H9 (cell line): ENCODE results near the gene DSG2. TPM values are rescaled to one million over a fixed set of nuclear protein-coding genes. Genes with fewer than 3 reads are reported as not detected.

Experiments used
- DNase-seq: peaks from one replicate; pipeline ENCODE4 v3.0.0-alpha.2; 2017
- H2AFZ ChIP-seq: one replicate; pipeline ENCODE4 v1.6.1; 2013; ENCODE audit warnings: mild to moderate bottlenecking, low read length, control low read depth, moderate library complexity
- H2AK5ac ChIP-seq: 2 replicates; pipeline ENCODE4 v1.6.1; 2013; ENCODE audit warnings: low read length, control low read depth, mixed read lengths; ENCODE audit not compliant: insufficient read length
- H2BK120ac ChIP-seq: one replicate; pipeline ENCODE4 v1.6.1; 2013; ENCODE audit warnings: low read depth, mild to moderate bottlenecking, low read length, control low read depth, inconsistent platforms; ENCODE audit not compliant: poor library complexity, severe bottlenecking
- H2BK12ac ChIP-seq: 2 replicates; pipeline ENCODE4 v1.6.1; 2013; ENCODE audit warnings: low read length, control low read depth, mixed read lengths, low read depth; ENCODE audit not compliant: insufficient read length
- H2BK15ac ChIP-seq: 2 replicates; pipeline ENCODE4 v1.6.1; 2013; ENCODE audit warnings: low read depth, low read length, control low read depth
- H2BK20ac ChIP-seq: one replicate; pipeline ENCODE4 v1.6.1; 2013; ENCODE audit warnings: low read depth, mild to moderate bottlenecking, low read length, control low read depth, inconsistent platforms; ENCODE audit not compliant: poor library complexity, severe bottlenecking
- H2BK5ac ChIP-seq: 2 replicates; pipeline ENCODE4 v1.6.1; 2013; ENCODE audit warnings: low read length, control low read depth, mixed read lengths; ENCODE audit not compliant: insufficient read length
- H3K14ac ChIP-seq: 2 replicates; pipeline ENCODE4 v1.6.1; 2013; ENCODE audit warnings: low read length, control low read depth; ENCODE audit not compliant: insufficient read depth
- H3K18ac ChIP-seq: 2 replicates; pipeline ENCODE4 v1.6.1; 2013; ENCODE audit warnings: low read depth, mild to moderate bottlenecking, mixed read lengths, low read length, control low read depth; ENCODE audit not compliant: insufficient read length
- H3K23ac ChIP-seq: 2 replicates; pipeline ENCODE4 v1.6.1; 2013; ENCODE audit warnings: low read length, control low read depth, mixed read lengths, low read depth; ENCODE audit not compliant: insufficient read length
- H3K23me2 ChIP-seq: 2 replicates; pipeline ENCODE4 v1.6.1; 2013; ENCODE audit warnings: low read depth, mild to moderate bottlenecking, mixed read lengths, low read length, control low read depth; ENCODE audit not compliant: insufficient read length, poor library complexity, severe bottlenecking
- H3K27ac ChIP-seq: 2 replicates; pipeline ENCODE4 v1.5.1; 2013; ENCODE audit warnings: low read length, control low read depth, mixed read lengths, low read depth; ENCODE audit not compliant: insufficient read length
- H3K27me3 ChIP-seq: 2 replicates; pipeline ENCODE4 v1.6.1; 2013; ENCODE audit warnings: low read length, control low read depth, inconsistent platforms; ENCODE audit not compliant: insufficient read depth
- H3K4ac ChIP-seq: 2 replicates; pipeline ENCODE4 v1.6.1; 2013; ENCODE audit warnings: low read depth, mild to moderate bottlenecking, control low read depth, inconsistent platforms, low read length, moderate library complexity
- H3K4me1 ChIP-seq: 2 replicates; pipeline ENCODE4 v1.6.1; 2013; ENCODE audit warnings: low read length, control low read depth, inconsistent platforms; ENCODE audit not compliant: insufficient read depth
- H3K4me2 ChIP-seq: 2 replicates; pipeline ENCODE4 v1.6.1; 2013; ENCODE audit warnings: low read length, control low read depth, mixed read lengths; ENCODE audit not compliant: insufficient read length, insufficient read depth
- H3K56ac ChIP-seq: 2 replicates; pipeline ENCODE4 v1.6.1; 2013; ENCODE audit warnings: low read depth, mild to moderate bottlenecking, mixed read lengths, low read length, control low read depth; ENCODE audit not compliant: insufficient read length
- H3K79me1 ChIP-seq: 2 replicates; pipeline ENCODE4 v1.6.1; 2013; ENCODE audit warnings: low read depth, mild to moderate bottlenecking, moderate library complexity, low read length, control low read depth, inconsistent platforms; ENCODE audit not compliant: insufficient read depth, poor library complexity, severe bottlenecking
- H3K79me2 ChIP-seq: 2 replicates; pipeline ENCODE4 v1.6.1; 2013; ENCODE audit warnings: low read length, control low read depth, inconsistent platforms; ENCODE audit not compliant: insufficient read depth
- H3K9ac ChIP-seq: 2 replicates; pipeline ENCODE4 v1.6.1; 2013; ENCODE audit warnings: low read length, control low read depth, mixed read lengths; ENCODE audit not compliant: insufficient read length; ENCODE audit errors: extremely low read depth
- H3K9me3 ChIP-seq: one replicate; pipeline ENCODE4 v1.6.1; 2013; ENCODE audit warnings: low read depth, low read length, inconsistent platforms; ENCODE audit not compliant: control insufficient read depth
- H3T11ph ChIP-seq: one replicate; pipeline ENCODE4 v1.6.1; 2013; ENCODE audit warnings: mild to moderate bottlenecking, low read length, control low read depth, inconsistent platforms
- H4K20me1 ChIP-seq: one replicate; pipeline ENCODE4 v1.6.1; 2013; ENCODE audit not compliant: control insufficient read depth, insufficient read length, insufficient read depth
- H4K5ac ChIP-seq: 2 replicates; pipeline ENCODE4 v1.6.1; 2013; ENCODE audit warnings: low read depth, mild to moderate bottlenecking, mixed read lengths, low read length, control low read depth; ENCODE audit not compliant: insufficient read length
- H4K8ac ChIP-seq: replicated peaks from 2 replicates; pipeline ENCODE4 v1.6.1; 2013; ENCODE audit warnings: low read length, control low read depth, mixed read lengths, low read depth; ENCODE audit not compliant: insufficient read length
- H4K91ac ChIP-seq: 2 replicates; pipeline ENCODE4 v1.6.1; 2013; ENCODE audit warnings: low read depth, mild to moderate bottlenecking, moderate library complexity, mixed read lengths, low read length, control low read depth; ENCODE audit not compliant: insufficient read length
- H3K27ac Mint-ChIP-seq, 3 experiments: 2 replicates in 2 of 3; 3 replicates in 1 of 3; pipeline ENCODE4 v1.8.0; 2020 to 2021; ENCODE audit warnings: mixed read lengths in 3 of 3, mild to moderate bottlenecking in 1 of 3, moderate library complexity in 1 of 3
- H3K27me3 Mint-ChIP-seq: 2 replicates; pipeline ENCODE4 v1.8.0; 2021; ENCODE audit warnings: low read depth, mild to moderate bottlenecking, moderate library complexity, mixed read lengths
- H3K36me3 Mint-ChIP-seq, 3 experiments: 2 replicates in 2 of 3; 3 replicates in 1 of 3; pipeline ENCODE4 v1.8.0; 2020 to 2021; ENCODE audit warnings: low read depth in 3 of 3, mixed read lengths in 3 of 3; ENCODE audit not compliant: insufficient read depth in 1 of 3
- H3K4me1 Mint-ChIP-seq, 2 experiments: 2 replicates each; pipeline ENCODE4 v1.8.0; 2020; ENCODE audit warnings: mixed read lengths in 2 of 2
- H3K4me3 Mint-ChIP-seq, 2 experiments: 2 replicates in 1 of 2; 3 replicates in 1 of 2; pipeline ENCODE4 v1.8.0; 2020 to 2021; ENCODE audit warnings: mild to moderate bottlenecking in 2 of 2, mixed read lengths in 2 of 2, moderate library complexity in 1 of 2
- H3K9me3 Mint-ChIP-seq, 2 experiments: 2 replicates in 1 of 2; 3 replicates in 1 of 2; pipeline ENCODE4 v1.8.0; 2020; ENCODE audit warnings: mild to moderate bottlenecking in 2 of 2, mixed read lengths in 2 of 2, moderate library complexity in 1 of 2
- WGBS: extraction: QIAGEN DNeasy Blood & Tissue Kit; methylation state at CpG from one replicate; pipeline ENCODE4 v1.1.7; 2013; ENCODE audit warnings: missing lambda C conversion rate, low lambda C conversion rate, mixed read lengths; ENCODE audit not compliant: insufficient read length; ENCODE audit errors: extremely low coverage; 5-methylcytosine and 5-hydroxymethylcytosine counted together
- total RNA-seq: library from RNA; stranded (reverse); gene quantifications from 2 replicates; pipeline ENCODE4 v1.2.1, GENCODE V29; 2021
- TF ChIP-seq, protein P1 (sequence below): fragments of 200-600 bp; sonication (generic); conservative IDR thresholded peaks from 3 replicates; pipeline ENCODE4 v1.8.0; 2021; ENCODE audit warnings: antibody characterized with exemption, mild to moderate bottlenecking

DSG2 gene
- total RNA-seq, 1 experiment from 2014 or later: 107 TPM

DNA sequence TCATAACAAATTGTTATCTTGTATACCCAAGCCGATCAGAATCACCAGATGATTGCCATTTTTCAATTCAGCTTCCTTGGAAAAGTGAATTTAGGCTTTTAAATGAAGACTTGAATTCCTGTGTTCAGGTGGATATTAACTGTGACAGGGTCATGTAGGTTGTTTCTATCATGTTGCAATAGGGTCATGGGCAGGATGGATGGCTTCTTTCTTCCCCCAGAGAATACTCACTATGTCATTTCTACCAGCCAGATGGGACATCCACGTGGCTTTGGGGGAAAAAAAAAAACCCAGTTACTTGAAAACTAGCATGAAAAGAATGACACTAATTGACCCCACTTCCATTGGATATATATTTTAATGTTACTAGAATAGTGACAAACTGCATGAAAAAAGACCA, 14.6 kb upstream of the DSG2 start:
- Histone ChIP-seq H3K14ac (no peak overlapping the region), H3K18ac (no peak overlapping the region), H2BK15ac (no peak overlapping the region), H3K27me3 (no peaks in the 10 kb centered on the region), H3K27ac (no peak overlapping the region), H3K4ac (no peak overlapping the region), H3K56ac (no peak overlapping the region), H4K8ac (no peak overlapping the region), H4K20me1 (no peaks in the 10 kb centered on the region), H3K23ac (no peak overlapping the region), H3K4me2 (no peak overlapping the region), H3K79me1 (no peaks in the 10 kb centered on the region), H3K23me2 (no peaks in the 10 kb centered on the region), H2BK20ac (no peak overlapping the region), H3K9ac (no peak overlapping the region), H3K79me2 (no peaks in the 10 kb centered on the region), H3K9me3 (no peaks in the 10 kb centered on the region), H3K4me1 (no peaks in the 10 kb centered on the region), H2AK5ac (no peak overlapping the region), H4K91ac (no peak overlapping the region), H3T11ph (no peak overlapping the region), H2BK5ac (no peak overlapping the region), H2AFZ (no peak overlapping the region), H2BK120ac (no peak overlapping the region), H4K5ac (no peak overlapping the region), H2BK12ac (no peak overlapping the region)
- Mint-ChIP-seq H3K27me3 (no peaks in the 10 kb centered on the region), H3K4me1 (peaks cover 0 to 7% of the 10 kb centered on the region in 2 experiments; a peak in 3 of 4 replicates), H3K9me3 (peaks cover 5 to 9% of the 10 kb centered on the region in 2 experiments; a peak in 4 of 5 replicates), H3K27ac (no peak overlapping the region), H3K4me3 (no peak overlapping the region), H3K36me3 (peaks cover 0 to 7% (median 0%) of the 10 kb centered on the region in 3 experiments; a peak in 2 of 7 replicates)
- TF ChIP-seq, protein P1, sequence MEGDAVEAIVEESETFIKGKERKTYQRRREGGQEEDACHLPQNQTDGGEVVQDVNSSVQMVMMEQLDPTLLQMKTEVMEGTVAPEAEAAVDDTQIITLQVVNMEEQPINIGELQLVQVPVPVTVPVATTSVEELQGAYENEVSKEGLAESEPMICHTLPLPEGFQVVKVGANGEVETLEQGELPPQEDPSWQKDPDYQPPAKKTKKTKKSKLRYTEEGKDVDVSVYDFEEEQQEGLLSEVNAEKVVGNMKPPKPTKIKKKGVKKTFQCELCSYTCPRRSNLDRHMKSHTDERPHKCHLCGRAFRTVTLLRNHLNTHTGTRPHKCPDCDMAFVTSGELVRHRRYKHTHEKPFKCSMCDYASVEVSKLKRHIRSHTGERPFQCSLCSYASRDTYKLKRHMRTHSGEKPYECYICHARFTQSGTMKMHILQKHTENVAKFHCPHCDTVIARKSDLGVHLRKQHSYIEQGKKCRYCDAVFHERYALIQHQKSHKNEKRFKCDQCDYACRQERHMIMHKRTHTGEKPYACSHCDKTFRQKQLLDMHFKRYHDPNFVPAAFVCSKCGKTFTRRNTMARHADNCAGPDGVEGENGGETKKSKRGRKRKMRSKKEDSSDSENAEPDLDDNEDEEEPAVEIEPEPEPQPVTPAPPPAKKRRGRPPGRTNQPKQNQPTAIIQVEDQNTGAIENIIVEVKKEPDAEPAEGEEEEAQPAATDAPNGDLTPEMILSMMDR: no peak
- WGBS: no CpG with 5 or more reads among the region's 2 CpGs
- no peak for DNase-seq
